Activated CD4-positive, alpha-beta T cell treated with anti-CD3 and anti-CD28 coated beads, Interleukin-10, Interleukin-2, amounts not matched to agents 100 ng/mL and 50 ng/mL, durations not matched to agents 16 hours and 8 hours (primary cell): ENCODE data around the gene PITPNM3.
"Not testable (repeated sequence)": the region's sequence is repeated elsewhere in the genome, so short reads cannot be mapped to it uniquely, and the experiment has no call there.

Source experiments
- DNase-seq: peaks from one replicate; pipeline ENCODE4 v3.0.0-alpha.2; 2020

Gene PITPNM3

DNA sequence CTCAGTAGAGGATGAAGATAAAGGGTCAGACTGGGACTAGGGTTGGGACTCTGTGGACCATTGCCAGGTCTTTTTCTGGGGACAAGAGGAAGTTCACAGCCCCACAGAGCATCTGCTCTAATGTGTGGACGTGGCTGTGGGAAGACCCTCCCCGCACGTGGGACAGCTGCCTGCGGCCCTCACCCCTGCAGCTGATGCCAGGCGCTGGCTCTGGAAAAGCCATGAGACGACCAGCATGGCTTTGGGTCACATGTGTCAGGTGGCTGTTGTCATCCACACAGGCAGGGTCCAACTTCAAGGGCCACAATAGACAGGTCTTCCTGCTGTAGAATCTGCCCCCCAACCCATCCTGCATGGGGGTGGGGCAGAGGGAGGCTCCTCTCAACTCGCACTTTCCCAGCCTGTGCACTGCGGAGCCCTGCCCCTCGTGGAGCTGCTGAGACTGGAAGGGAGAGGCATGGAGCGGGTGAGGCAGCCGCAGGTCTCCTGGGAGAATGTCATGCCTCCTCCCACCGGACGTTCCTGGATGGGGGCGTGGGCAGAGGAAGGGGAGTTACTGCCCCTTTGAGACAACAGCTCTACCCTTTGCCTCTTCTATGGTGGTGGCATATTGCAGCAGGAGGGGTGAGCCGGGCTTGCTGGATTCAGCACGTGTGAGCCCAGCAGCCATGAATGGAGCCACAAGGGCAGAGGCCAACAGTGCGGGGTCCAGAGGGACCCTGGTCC is 58.7 kb downstream of the PITPNM3 start:
- no peak for DNase-seq

- no peak for DNase-seq
Measured at GRCh38 chr17:6496640-6497441, 59.5 kb downstream of the PITPNM3 start.

GRCh38 chr17:6496116-6496481 is 60.3 kb downstream of the PITPNM3 start:
- DNase-seq: peak; percentile 7

DNA sequence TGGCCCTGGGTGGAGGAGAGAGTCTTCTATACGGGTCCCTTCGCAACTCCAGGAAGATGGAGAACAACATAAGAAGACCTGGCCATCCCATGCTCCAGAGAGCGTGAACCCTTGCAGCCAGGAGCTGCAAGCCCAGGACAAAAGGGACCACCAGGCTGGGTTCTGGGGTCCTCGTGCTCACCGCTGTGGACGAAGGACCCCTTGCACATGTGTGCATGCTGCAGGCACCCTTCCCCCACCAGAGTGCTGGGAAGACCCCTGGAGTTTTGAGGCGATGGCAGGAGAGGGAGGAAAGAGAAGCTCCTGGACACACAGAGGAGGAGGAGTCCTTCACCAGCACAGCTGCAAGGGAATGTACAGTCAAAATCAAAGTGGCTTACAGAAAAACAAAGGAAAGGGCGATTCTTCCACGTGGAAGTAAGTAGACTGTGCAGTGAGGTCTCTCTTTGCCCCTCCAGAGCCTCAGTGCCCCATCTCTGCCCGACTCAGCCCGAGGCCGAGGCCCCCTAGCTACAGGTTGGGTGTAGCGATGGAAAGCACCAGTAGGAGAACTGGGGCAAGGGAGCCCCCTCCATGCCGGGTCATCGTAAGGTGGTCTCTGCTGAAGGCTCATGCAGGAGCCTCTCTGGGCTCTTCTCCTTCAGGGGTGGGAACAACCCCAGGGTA is 60.8 kb downstream of the PITPNM3 start:
- DNase-seq: no peak

- no peak for DNase-seq
Measured at GRCh38 chr17:6494239-6494941, 62.0 kb downstream of the PITPNM3 start.

- DNase-seq: peak; percentile 18
Measured at GRCh38 chr17:6492892-6493674, 63.3 kb downstream of the PITPNM3 start.

- DNase-seq: no peak
Measured at GRCh38 chr17:6491071-6491700, 65.2 kb downstream of the PITPNM3 start.

- no peak for DNase-seq
Measured at GRCh38 chr17:6489016-6489550, 67.3 kb downstream of the PITPNM3 start.

GRCh38 chr17:6488008-6488539 is 68.3 kb downstream of the PITPNM3 start:
- DNase-seq: no peak

- no peak for DNase-seq
Measured at GRCh38 chr17:6487251-6488007, 68.9 kb downstream of the PITPNM3 start.

DNA sequence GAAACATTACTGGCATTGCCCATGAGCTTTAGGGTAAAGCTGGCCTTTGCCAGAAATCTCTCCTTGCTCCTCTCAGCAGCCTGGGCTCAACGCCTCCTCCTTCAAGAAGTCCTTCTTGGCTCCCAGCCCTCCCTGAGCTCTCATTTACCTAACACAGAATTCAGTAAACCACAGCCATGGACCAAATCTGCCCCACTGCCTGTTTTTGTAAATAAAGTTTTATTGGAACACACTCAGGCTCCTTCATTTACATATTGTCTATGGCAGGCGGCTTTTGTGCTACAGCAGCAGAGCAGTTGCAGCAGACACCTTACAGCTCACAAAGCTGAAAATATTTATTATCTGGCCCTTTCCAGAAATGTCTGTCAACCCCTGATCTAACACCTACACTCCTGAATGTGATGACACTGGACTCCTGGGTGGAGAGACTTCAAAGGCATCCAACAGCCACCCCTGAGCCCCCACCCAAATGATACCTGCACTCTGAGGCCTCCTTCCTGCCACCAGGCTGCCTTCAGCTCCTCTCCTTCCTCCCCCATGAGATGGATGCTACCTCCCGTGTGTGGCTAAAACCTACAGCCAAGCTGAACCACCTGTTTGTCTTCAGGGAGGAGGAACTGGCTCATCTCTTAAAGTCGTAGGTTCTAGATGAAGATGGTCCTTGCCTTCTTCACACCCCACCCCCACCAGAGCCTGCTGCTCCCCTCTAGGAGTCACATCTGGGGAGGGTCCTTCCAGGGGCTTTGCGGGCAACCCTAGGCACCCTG is 70.5 kb downstream of the PITPNM3 start:
- no peak for DNase-seq

GRCh38 chr17:6483507-6483906 is 72.8 kb downstream of the PITPNM3 start:
- DNase-seq: no peak

DNA sequence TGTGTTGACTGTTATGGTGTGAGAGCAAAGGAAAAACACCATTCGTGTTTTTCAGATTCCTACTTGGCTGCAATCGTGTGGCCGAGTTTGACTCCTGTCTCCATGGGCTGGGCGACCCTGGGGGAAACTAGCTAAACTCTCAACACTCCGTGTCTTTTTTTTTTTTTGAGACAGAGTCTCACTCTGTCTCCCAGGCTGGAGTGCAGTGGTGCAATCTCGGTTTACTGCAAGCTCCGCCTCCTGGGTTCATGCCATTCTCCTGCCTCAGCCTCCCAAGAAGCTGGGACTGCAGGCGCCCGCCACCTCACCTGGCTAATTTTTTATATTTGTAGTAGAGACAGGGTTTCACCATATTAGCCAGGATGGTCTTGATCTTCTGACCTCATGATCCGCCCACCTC is 73.6 kb downstream of the PITPNM3 start:
- not testable (repeated sequence) for DNase-seq

DNA sequence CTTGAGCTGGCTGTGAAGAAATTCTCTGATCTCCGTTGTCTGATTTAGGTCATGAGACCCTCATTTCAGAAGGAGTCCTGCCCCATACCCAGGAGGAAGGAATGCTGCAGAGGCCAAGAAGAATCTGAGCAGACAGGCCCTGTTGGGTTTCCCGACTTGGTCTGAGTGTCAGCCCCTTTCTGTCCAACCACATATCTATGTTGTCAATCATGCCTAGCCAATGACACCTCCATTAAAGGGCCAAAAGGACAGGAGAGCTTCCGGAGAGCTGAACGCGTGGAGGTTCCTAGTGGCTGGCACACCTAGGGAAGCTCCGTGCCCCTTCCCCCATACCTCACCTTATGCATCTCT is 74.3 kb downstream of the PITPNM3 start:
- DNase-seq: no peak

DNA sequence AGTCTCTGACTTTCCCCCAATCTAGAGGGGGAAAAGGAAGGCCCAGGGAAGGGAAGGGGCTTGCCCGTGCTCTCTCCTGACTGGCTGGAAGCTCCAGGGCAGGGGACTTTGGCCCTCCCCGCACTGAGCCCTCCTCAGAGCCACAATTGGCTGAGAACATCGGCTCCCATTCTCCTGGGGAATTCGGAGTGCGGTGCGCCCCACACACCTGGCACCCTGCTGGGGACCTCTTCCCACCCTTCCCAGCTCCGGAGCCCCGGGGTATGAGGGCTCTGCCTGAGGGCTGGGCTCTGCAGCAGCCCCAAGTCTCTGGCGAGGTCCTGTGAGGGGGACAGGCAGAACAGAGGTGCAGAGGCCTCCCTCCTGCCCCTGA is 76.1 kb downstream of the PITPNM3 start:
- no peak for DNase-seq

- DNase-seq: no peak
Measured at GRCh38 chr17:6479622-6480302, 76.6 kb downstream of the PITPNM3 start.

DNA sequence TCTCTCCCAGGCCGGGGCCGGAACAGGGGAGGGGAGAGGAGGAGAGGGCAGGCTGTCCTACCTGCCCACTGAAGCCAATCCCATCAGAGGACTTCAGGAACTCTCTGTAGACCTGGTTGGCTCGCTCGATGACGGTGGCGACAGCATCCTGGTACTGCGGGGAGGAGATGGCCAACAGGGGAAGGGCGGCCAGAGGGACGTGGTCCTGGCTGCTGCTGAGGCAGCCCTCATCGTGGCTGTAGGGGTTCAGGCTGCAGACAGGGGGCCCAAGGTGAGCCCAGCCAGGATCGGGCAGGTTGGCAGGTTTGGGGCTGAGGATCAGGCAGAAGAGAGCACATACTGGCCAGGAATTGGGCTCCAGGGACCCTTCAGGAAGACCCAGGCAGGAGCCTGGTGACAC is 77.9 kb downstream of the PITPNM3 start:
- no peak for DNase-seq

- DNase-seq: no peak
Measured at GRCh38 chr17:6477831-6478383, 78.4 kb downstream of the PITPNM3 start.

DNA sequence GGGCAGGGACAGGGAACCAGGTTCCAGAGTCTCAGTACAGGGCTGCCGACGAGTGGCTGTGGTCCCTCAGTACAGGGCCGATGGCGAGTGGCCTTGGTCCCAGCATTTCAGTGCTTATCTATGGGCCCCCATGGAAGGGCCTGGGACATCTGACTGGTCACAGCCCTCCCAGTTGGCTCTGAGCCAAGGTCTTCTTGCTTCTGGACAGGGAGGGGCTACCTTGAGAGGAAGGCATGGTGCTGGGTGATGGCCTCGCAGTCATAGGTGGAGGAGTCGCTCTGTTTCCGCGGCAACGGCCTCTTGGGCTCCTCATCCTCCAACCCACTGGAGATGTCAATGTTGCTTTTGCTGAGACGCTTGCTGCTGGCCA is 79.6 kb downstream of the PITPNM3 start:
- no peak for DNase-seq
